ENCODE measurements around the gene SLC30A9. TPM values are rescaled to one million over a fixed set of nuclear protein-coding genes. Genes with fewer than 3 reads are reported as not detected.

Gene SLC30A9
- polyA plus RNA-seq, 2 of the 4 experiments (the other 2 are of a cell fraction): 28.7 to 57.6 TPM

DNA sequence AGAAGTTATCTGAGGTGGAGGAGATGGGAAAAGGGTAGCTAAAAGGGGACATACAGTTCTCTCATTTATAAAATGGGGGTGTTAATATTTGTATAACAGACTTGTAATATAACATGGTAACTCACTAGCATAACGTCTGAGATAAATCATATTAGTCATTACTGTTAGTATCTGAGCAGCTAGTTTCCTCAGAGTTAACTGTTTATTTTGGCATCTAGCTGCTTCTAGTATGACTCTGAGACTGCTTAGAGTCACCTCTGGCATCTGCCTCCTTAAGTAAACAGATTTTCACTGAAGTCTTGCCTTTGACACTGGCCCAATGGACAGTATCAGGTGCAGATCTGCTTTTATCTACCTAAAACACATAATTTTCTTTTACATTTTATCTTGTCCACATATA, 58.1 kb downstream of the SLC30A9 start (continued):
- TF ChIP-seq, protein P1, sequence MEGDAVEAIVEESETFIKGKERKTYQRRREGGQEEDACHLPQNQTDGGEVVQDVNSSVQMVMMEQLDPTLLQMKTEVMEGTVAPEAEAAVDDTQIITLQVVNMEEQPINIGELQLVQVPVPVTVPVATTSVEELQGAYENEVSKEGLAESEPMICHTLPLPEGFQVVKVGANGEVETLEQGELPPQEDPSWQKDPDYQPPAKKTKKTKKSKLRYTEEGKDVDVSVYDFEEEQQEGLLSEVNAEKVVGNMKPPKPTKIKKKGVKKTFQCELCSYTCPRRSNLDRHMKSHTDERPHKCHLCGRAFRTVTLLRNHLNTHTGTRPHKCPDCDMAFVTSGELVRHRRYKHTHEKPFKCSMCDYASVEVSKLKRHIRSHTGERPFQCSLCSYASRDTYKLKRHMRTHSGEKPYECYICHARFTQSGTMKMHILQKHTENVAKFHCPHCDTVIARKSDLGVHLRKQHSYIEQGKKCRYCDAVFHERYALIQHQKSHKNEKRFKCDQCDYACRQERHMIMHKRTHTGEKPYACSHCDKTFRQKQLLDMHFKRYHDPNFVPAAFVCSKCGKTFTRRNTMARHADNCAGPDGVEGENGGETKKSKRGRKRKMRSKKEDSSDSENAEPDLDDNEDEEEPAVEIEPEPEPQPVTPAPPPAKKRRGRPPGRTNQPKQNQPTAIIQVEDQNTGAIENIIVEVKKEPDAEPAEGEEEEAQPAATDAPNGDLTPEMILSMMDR (IDR thresholded peaks at IDR 0.05): no peak

GRCh38 chr4:42050516-42051249, 60.4 kb downstream of the SLC30A9 start:
- H3K27ac ChIP-seq: no peak overlapping the region
- POLR2A ChIA-PET: no interaction called here
- no peak overlapping the region for H3K4me2 ChIP-seq
- WGBS (ENCODE audit: missing lambda C conversion rate): 96% methylated on average over 3 of the region's 3 CpGs
- DNase-seq (ENCODE audit: low read depth in 1 of 2, low spot score in 1 of 2): no peak
- FAIRE-seq: no peak
- CTCF ChIA-PET: no interaction called here
- H3K4me1 ChIP-seq: peaks cover 12% of the 10 kb centered on the region; the same call in 2 of the 3 replicates
- ATAC-seq: no peak
- H3K4me3 ChIP-seq: no peak overlapping the region
- no peaks in the 10 kb centered on the region for H3K9me3 ChIP-seq
- no peak for TF ChIP-seq ZFP36 (IDR thresholded peaks at IDR 0.05; ENCODE audit: borderline replicate concordance, partially characterized antibody)
- TF ChIP-seq NPAS2 (CRISPR knock-in tag; IDR thresholded peaks at IDR 0.05; ENCODE audit: borderline replicate concordance): no peak
- no peak for TF ChIP-seq NFE2L2 (conservative IDR thresholded peaks at IDR 0.05; ENCODE audit: low read length)
- TF ChIP-seq FOXS1 (CRISPR knock-in tag; IDR thresholded peaks at IDR 0.05): no peak
- no peak for TF ChIP-seq SMC3 (IDR thresholded peaks at IDR 0.05)
- TF ChIP-seq, protein P2, sequence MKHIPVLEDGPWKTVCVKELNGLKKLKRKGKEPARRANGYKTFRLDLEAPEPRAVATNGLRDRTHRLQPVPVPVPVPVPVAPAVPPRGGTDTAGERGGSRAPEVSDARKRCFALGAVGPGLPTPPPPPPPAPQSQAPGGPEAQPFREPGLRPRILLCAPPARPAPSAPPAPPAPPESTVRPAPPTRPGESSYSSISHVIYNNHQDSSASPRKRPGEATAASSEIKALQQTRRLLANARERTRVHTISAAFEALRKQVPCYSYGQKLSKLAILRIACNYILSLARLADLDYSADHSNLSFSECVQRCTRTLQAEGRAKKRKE (CRISPR knock-in tag; IDR thresholded peaks at IDR 0.05; ENCODE audit: low read depth): no peak
- no peak for TF ChIP-seq EHMT2 (IDR thresholded peaks at IDR 0.05; ENCODE audit: low read depth)

- 92% methylated on average over 2 of the region's 2 CpGs for WGBS (ENCODE audit: missing lambda C conversion rate)
- ATAC-seq (no peak), DNase-seq (ENCODE audit: low read depth in 1 of 2, low spot score in 1 of 2) (no peak), FAIRE-seq (no peak)
- no peak overlapping the region for H3K27ac ChIP-seq
- H3K9me3 ChIP-seq: no peaks in the 10 kb centered on the region
- POLR2A ChIA-PET: no interaction called here
- no peaks in the 10 kb centered on the region for H3K4me1 ChIP-seq
- H3K4me3 ChIP-seq: no peak overlapping the region
- TF ChIP-seq, protein P3, sequence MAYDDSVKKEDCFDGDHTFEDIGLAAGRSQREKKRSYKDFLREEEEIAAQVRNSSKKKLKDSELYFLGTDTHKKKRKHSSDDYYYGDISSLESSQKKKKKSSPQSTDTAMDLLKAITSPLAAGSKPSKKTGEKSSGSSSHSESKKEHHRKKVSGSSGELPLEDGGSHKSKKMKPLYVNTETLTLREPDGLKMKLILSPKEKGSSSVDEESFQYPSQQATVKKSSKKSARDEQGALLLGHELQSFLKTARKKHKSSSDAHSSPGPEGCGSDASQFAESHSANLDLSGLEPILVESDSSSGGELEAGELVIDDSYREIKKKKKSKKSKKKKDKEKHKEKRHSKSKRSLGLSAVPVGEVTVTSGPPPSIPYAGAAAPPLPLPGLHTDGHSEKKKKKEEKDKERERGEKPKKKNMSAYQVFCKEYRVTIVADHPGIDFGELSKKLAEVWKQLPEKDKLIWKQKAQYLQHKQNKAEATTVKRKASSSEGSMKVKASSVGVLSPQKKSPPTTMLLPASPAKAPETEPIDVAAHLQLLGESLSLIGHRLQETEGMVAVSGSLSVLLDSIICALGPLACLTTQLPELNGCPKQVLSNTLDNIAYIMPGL (CRISPR knock-in tag; IDR thresholded peaks at IDR 0.05; ENCODE audit: borderline replicate concordance): no peak
- TF ChIP-seq SMC3 (IDR thresholded peaks at IDR 0.05): no peak
- no peak for TF ChIP-seq FOSL2 (IDR thresholded peaks at IDR 0.05)
- TF ChIP-seq FOSL2 (CRISPR knock-in tag; IDR thresholded peaks at IDR 0.05): no peak
- no peak for TF ChIP-seq RAD21 (conservative IDR thresholded peaks at IDR 0.05 in 1 of 2, IDR thresholded peaks at IDR 0.05 in 1 of 2)
- no peak for TF ChIP-seq ESRRA (IDR thresholded peaks at IDR 0.05; ENCODE audit: borderline replicate concordance, low read length)
- no peak for TF ChIP-seq RFX5 (IDR thresholded peaks at IDR 0.05)
- H3K4me2 ChIP-seq: no peak overlapping the region
- CTCF ChIA-PET: no interaction called here
Observed at GRCh38 chr4:42066402-42066801, 76.1 kb downstream of the SLC30A9 start.

DNA sequence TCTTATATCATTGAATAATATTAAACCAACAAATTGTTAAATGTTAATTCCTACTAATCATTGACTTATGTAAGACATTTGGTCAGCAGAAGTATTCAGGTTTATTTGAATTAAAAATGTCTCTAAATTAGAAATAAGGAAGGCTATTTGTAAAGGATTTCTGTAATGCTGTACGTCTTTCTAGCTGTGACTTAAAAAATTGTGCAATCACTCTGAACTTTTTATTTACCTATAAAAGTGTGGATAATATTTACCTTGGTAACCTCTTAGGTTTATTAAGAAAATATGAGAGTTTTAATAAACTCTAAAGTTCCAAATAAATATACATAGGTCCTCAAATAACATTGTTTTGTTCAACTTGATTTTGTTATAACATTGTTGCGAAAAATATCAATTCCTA, 76.9 kb downstream of the SLC30A9 start:
- Histone ChIP-seq H3K4me3 (no peak overlapping the region), H3K4me2 (no peak overlapping the region), H3K4me1 (no peaks in the 10 kb centered on the region), H3K27ac (no peak overlapping the region), H3K9me3 (no peaks in the 10 kb centered on the region)
- WGBS (ENCODE audit: missing lambda C conversion rate): 47% methylated on average over 2 of the region's 2 CpGs
- ATAC-seq (no peak), DNase-seq (ENCODE audit: low read depth in 1 of 2, low spot score in 1 of 2) (no peak), FAIRE-seq (no peak)
- POLR2A ChIA-PET: no interaction called here
- CTCF ChIA-PET: no interaction called here
- TF ChIP-seq PBX3 (IDR thresholded peaks at IDR 0.05) (no peak), KDM5A (IDR thresholded peaks at IDR 0.05) (no peak), JUNB (IDR thresholded peaks at IDR 0.05) (no peak)
